A673 (cell line): ENCODE results near the gene VGLL3.

Experiments
- EZH2 ChIP-seq: fragments of 200-600 bp; sonication (generic); IDR thresholded peaks from 2 replicates; pipeline ENCODE4 v1.6.1; 2017; ENCODE audit warnings: borderline replicate concordance, low read depth, mild to moderate bottlenecking, mixed read lengths, antibody characterized with exemption, low read length; ENCODE audit not compliant: poor library complexity, severe bottlenecking
- TF ChIP-seq, protein P1 (sequence below): fragments of 300-800, 200-600 bp; sonication (generic); conservative IDR thresholded peaks from 2 replicates; pipeline ENCODE4 v1.5.1; 2017; ENCODE audit warnings: low read depth, mild to moderate bottlenecking, antibody characterized with exemption, low read length, moderate library complexity, mixed read lengths

DNA sequence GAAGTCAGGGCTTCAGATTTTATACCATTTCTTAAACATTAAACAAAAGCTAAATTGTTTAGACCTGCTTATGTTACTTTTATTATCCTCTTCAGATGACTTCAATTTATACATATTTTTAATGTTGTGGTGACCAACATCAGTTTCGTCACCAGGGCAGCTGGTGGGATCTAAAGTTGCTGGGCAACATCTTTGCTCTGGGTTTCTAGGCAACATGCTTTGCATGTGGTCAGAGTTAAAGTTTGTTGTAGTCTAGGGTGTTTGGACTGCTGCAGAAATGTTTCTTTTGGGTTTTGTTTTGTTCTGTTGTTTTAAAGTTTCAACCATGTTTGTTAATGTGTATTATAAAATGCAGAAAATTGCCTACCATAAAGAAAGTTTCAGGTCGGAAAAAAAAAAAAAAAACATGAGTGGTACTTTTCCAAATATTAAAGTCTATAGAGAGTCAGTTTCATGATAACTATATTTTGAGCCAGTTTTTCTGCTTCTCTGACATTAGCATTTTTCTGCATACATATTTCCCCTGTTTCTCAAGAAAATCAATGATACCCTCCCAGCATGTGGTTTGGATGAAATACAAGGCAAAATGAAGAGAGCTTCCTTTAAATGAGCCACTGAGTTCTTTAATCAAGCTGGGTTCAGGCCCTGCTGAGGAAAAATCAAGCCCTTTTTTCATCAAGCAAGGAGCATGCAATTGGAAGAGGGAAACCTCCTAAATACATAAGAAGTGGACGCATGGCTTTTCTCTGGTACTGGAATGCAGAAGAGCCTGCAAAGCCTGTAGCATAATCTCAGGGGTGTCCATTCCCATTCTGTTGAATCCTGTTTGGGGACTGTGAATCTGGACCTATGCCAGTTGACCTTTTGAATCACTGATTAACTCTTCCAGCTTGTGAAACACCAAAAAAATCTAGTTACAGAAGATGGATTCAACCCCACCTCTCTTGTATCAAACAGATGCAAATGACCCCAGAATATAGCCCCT, 35.0 kb upstream of the VGLL3 start:
- TF ChIP-seq, protein P1, sequence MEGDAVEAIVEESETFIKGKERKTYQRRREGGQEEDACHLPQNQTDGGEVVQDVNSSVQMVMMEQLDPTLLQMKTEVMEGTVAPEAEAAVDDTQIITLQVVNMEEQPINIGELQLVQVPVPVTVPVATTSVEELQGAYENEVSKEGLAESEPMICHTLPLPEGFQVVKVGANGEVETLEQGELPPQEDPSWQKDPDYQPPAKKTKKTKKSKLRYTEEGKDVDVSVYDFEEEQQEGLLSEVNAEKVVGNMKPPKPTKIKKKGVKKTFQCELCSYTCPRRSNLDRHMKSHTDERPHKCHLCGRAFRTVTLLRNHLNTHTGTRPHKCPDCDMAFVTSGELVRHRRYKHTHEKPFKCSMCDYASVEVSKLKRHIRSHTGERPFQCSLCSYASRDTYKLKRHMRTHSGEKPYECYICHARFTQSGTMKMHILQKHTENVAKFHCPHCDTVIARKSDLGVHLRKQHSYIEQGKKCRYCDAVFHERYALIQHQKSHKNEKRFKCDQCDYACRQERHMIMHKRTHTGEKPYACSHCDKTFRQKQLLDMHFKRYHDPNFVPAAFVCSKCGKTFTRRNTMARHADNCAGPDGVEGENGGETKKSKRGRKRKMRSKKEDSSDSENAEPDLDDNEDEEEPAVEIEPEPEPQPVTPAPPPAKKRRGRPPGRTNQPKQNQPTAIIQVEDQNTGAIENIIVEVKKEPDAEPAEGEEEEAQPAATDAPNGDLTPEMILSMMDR = no peak
- no peak for TF ChIP-seq EZH2
